GM12801 (cell line): ENCODE data around the gene PHLDB3.

ENCODE experiments used
- TF ChIP-seq, protein P1 (sequence below): IDR thresholded peaks from one replicate; pipeline ENCODE4 v1.5.1; 2011; ENCODE audit warnings: control low read depth; ENCODE audit not compliant: insufficient read length; ENCODE audit errors: extremely low read depth

Gene PHLDB3

DNA sequence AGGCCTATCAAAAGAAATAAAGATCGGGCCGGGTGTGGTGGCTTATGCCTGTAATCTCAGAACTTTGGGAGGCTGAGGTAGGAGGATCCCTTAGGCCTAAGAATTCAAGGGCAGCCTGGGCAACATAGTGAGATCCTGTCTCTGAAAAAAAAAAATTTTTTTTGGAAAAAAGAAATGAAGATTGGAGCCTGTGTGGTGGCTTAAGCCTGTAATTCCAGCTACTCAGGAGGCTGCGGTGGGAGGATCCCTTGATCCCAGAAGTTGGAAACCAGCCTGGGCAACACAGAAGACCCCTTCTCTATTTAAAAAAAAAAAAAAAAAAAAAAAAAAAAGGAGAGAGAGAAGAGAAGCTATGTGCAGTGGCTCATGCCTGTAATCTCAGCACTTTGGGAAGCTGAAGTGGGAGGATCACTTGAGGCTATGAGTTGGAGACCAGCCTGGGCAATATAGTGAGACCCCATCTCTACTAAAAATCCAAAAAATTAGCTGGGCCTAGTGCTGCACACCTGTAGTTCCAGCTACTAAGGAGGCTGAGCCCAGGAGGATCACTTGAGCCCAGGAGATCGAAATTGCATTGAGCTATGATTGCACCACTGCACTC is 24.5 kb downstream of the PHLDB3 start:
- TF ChIP-seq, protein P1, sequence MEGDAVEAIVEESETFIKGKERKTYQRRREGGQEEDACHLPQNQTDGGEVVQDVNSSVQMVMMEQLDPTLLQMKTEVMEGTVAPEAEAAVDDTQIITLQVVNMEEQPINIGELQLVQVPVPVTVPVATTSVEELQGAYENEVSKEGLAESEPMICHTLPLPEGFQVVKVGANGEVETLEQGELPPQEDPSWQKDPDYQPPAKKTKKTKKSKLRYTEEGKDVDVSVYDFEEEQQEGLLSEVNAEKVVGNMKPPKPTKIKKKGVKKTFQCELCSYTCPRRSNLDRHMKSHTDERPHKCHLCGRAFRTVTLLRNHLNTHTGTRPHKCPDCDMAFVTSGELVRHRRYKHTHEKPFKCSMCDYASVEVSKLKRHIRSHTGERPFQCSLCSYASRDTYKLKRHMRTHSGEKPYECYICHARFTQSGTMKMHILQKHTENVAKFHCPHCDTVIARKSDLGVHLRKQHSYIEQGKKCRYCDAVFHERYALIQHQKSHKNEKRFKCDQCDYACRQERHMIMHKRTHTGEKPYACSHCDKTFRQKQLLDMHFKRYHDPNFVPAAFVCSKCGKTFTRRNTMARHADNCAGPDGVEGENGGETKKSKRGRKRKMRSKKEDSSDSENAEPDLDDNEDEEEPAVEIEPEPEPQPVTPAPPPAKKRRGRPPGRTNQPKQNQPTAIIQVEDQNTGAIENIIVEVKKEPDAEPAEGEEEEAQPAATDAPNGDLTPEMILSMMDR: no peak

DNA sequence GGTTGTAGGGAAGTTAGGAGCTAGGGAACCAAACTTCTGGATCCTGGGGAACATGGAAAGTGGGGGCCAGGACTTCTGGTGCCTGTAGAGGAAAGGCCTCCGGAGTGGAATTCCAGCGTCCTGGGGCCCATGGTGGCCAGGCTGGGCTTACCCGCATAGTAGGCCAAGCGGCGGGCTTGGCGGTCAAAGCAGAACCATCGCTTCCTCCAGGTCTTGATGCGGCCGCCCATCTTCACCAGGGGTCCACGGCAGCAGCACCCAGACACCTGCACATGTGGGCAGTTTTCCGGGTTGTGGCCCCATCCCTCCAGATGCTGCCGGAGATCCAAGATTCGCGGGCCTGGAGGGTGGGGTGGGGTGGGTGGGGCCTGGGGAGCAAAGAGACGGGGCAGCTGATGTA is 25.3 kb downstream of the PHLDB3 start:
- TF ChIP-seq, protein P1: no peak

DNA sequence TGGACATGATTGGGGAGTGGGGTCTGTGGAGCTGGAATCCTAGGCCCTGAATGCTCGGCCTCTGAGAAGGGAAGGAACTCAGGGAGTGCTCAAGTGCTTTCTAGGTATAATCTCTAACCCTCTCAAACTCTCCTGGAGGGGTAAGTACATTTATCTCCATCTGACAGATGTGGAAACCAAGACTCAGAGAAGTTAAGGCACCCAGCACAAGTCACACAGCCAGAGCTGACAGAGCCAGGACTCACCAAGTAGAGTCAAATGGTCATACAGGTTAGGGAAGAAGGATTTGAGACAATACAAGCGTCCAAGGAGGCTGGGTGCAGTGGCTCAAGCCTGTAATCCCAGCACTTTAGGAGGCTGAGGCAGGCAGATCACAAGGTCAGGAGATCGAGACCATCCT is 26.2 kb downstream of the PHLDB3 start:
- TF ChIP-seq, protein P1: no peak

DNA sequence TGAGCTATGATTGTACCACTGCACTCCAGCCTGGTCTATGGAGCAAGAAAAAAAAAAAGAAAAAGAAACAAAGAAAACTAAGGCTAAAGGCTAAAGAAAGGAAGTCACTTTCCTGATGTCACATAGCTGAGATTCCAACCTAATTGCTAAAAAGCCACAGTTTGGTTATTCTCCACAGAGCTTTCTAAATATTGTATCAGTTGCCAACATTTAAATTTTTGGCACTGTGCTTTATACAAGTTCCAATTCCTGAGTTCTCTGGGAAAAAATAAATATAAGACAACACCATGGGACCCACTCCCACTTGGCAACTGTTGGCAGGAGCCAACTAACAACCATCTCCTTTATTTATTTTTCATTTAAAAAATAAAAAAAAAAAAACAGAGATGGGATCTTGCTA is 27.9 kb downstream of the PHLDB3 start:
- TF ChIP-seq, protein P1: no peak

DNA sequence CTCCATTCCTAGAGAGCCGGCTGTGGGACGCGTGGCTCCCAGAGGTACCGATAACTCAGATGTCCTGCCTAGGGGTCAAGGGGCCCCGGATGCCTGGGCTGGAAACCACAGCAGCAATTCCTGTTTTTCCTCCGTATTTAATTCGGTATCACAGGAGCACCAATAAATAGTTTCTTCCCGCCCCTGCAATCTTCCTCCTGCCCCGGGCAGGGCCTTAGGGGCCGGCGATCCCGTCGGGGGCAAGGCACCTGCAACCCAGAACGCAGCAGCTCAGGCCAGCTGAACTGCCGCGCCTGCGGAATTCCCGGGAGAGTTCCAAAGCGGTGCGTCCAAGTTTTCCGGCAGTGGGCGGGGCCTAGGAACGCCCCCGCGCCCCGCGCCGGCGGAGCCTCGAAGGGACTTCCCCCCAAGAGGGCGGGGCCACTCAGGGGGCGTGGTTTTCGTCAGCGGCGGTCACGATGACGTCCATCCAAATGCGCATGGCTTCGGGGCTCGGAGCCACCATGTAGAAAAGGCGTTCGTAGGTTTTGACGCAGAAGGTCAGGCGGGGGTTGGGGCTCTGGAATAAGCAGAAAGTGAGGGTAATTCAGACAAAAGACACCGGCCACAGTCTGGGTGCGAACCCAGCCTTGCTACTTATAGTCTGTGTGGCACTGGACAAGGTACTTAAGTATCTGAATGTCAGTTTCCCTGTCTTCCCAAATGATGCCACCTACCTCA is 29.4 kb downstream of the PHLDB3 start:
- TF ChIP-seq, protein P1: no peak

DNA sequence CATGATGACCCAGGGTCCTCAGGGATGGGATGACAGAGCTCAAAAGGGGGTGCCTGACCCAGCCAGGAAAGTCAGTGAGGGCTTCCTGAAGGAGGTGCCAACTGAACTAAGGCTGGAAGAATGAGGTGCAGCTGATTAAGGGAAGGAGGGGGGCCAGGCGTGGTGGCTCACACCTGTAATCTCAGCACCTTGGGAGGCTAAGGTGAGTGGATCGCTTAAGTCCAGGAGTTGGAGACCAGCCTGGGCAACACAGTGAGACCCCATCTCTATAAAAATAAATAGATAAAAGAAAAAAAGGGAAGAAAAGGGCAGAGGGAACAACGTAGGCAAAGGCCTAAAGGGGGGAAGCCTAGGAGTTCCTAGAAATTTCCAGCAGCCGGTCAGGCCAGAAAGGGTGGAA is 30.1 kb downstream of the PHLDB3 start:
- TF ChIP-seq, protein P1: no peak

DNA sequence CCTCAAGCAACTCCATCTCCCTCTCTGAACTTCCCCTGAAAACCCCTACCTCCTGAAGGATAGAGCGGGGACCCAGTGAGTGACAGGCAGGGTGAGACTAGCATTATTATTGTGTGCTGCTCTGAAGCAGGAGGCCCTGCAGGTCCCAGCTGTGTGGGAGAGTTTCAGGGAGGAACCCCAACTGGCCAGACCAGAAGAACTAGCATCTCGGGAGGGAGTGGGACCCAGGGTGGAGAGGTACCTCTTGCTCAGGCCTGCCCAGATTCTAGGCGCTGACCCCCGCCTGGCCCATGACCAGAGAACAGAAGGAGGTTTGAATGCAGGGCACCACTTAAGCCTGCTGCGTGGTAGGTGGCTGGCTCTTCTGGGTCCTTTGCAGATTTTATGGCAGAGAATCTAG is 33.5 kb downstream of the PHLDB3 start:
- TF ChIP-seq, protein P1: no peak
